WTC11 (cell line): ENCODE results near the gene ISCA2. TPM values are rescaled to one million over a fixed set of nuclear protein-coding genes. Genes with fewer than 3 reads are reported as not detected.

Experiments used
- ATAC-seq: fragments of 200-7000 bp; cut with Tn5 transposase; 2 replicates; pipeline ENCODE4 v1.10.0; 2021; ENCODE audit warnings: mild to moderate bottlenecking, moderate library complexity
- CTCF ChIA-PET: fragments of 300-600 bp; sonication (Branson Sonifier 250); formaldehyde crosslinking; loops from one replicate; lab custom pipeline; 2021; ENCODE audit warnings: antibody characterized with exemption; lab: Charles Lee
- POLR2A ChIA-PET: fragments of 350-600 bp; sonication (Branson Sonifier 250); formaldehyde crosslinking; loops from one replicate; lab custom pipeline; 2021; ENCODE audit warnings: antibody characterized with exemption; lab: Charles Lee
- DNase-seq: peaks from one replicate; pipeline ENCODE4 v3.0.0; 2021; ENCODE audit warnings: low spot score
- H3K27ac Mint-ChIP-seq: 2 replicates; pipeline ENCODE4 v1.8.0; 2021; ENCODE audit warnings: mixed read lengths
- H3K27me3 Mint-ChIP-seq: 2 replicates; pipeline ENCODE4 v1.8.0; 2021; ENCODE audit warnings: low read depth, mild to moderate bottlenecking, moderate library complexity, mixed read lengths
- H3K36me3 Mint-ChIP-seq: 2 replicates; pipeline ENCODE4 v1.8.0; 2021; ENCODE audit warnings: mixed read lengths
- H3K4me1 Mint-ChIP-seq: 2 replicates; pipeline ENCODE4 v1.8.0; 2022; ENCODE audit warnings: mixed read lengths
- H3K4me3 Mint-ChIP-seq: 2 replicates; pipeline ENCODE4 v1.8.0; 2021; ENCODE audit warnings: mild to moderate bottlenecking, moderate library complexity, mixed read lengths
- H3K9me3 Mint-ChIP-seq: 2 replicates; pipeline ENCODE4 v1.8.0; 2021; ENCODE audit warnings: mixed read lengths
- ATF1 ChIP-seq: sonication (generic); formaldehyde crosslinking; IDR thresholded peaks from 2 replicates; pipeline ENCODE4 v1.8.1; 2023; ENCODE audit warnings: mild to moderate bottlenecking, moderate library complexity, missing genetic modification reagents
- CREB1 ChIP-seq: sonication (generic); formaldehyde crosslinking; IDR thresholded peaks from 2 replicates; pipeline ENCODE4 v1.8.0; 2023; ENCODE audit warnings: mild to moderate bottlenecking, missing genetic modification reagents
- GRHL2 ChIP-seq: fragments of 250-450 bp; sonication (Bioruptor Pico); IDR thresholded peaks from 2 replicates; pipeline ENCODE4 v1.8.0; 2022; ENCODE audit warnings: mild to moderate bottlenecking, moderate library complexity; ENCODE audit not compliant: insufficient replicate concordance, severe bottlenecking
- GTF2I ChIP-seq: fragments of 250-450 bp; sonication (Bioruptor Pico); conservative IDR thresholded peaks from 2 replicates; pipeline ENCODE4 v1.4.0; 2021; ENCODE audit warnings: mild to moderate bottlenecking
- KAT7 ChIP-seq: sonication (generic); formaldehyde crosslinking; IDR thresholded peaks from 2 replicates; pipeline ENCODE4 v1.8.1; 2023; ENCODE audit warnings: missing genetic modification reagents, mild to moderate bottlenecking, borderline replicate concordance
- NR3C1 ChIP-seq: sonication (generic); formaldehyde crosslinking; conservative IDR thresholded peaks from 2 replicates; pipeline ENCODE4 v1.8.1; 2023; ENCODE audit warnings: low read depth, mild to moderate bottlenecking, missing genetic modification reagents
- SMAD4 ChIP-seq: sonication (generic); formaldehyde crosslinking; IDR thresholded peaks from 2 replicates; pipeline ENCODE4 v1.8.0; 2022; ENCODE audit warnings: mild to moderate bottlenecking, missing genetic modification reagents
- TP53 ChIP-seq: sonication (generic); formaldehyde crosslinking; IDR thresholded peaks from 2 replicates; pipeline ENCODE4 v1.8.1; 2023; ENCODE audit warnings: mild to moderate bottlenecking, missing genetic modification reagents
- ZNF219 ChIP-seq: sonication (generic); formaldehyde crosslinking; IDR thresholded peaks from 2 replicates; pipeline ENCODE4 v1.8.0; 2023; ENCODE audit warnings: missing genetic modification reagents, mild to moderate bottlenecking, borderline replicate concordance
- ZNF232 ChIP-seq: sonication (generic); formaldehyde crosslinking; IDR thresholded peaks from 2 replicates; pipeline ENCODE4 v1.8.0; 2022; ENCODE audit warnings: mild to moderate bottlenecking, missing genetic modification reagents
- total RNA-seq: library from RNA; stranded (reverse); gene quantifications from 3 replicates; pipeline ENCODE4 v1.2.3, GENCODE V29; 2021
- TF ChIP-seq, protein P1 (sequence below): sonication (generic); formaldehyde crosslinking; IDR thresholded peaks from 2 replicates; pipeline ENCODE4 v1.8.0; 2022; ENCODE audit warnings: mild to moderate bottlenecking, missing genetic modification reagents
- TF ChIP-seq, protein P2 (sequence below): fragments of 250-450 bp; sonication (Bioruptor Pico); IDR thresholded peaks from 2 replicates; pipeline ENCODE4 v1.9.0; 2021; ENCODE audit warnings: mild to moderate bottlenecking
- TF ChIP-seq, protein P3 (sequence below): sonication (generic); formaldehyde crosslinking; conservative IDR thresholded peaks from 2 replicates; pipeline ENCODE4 v1.8.1; 2023; ENCODE audit warnings: mild to moderate bottlenecking, low read depth, missing genetic modification reagents, moderate library complexity
- TF ChIP-seq, protein P4 (sequence below): sonication (generic); formaldehyde crosslinking; IDR thresholded peaks from 2 replicates; pipeline ENCODE4 v1.8.0; 2022; ENCODE audit warnings: missing genetic modification reagents
- TF ChIP-seq, protein P5 (sequence below): sonication (generic); formaldehyde crosslinking; IDR thresholded peaks from 2 replicates; pipeline ENCODE4 v1.8.1; 2022; ENCODE audit warnings: mild to moderate bottlenecking, moderate library complexity, missing genetic modification reagents
- TF ChIP-seq, protein P6 (sequence below): sonication (generic); formaldehyde crosslinking; IDR thresholded peaks from 2 replicates; pipeline ENCODE4 v1.8.1; 2022; ENCODE audit warnings: low read depth, missing genetic modification reagents, borderline replicate concordance
- TF ChIP-seq, protein P7 (sequence below): fragments of 250-450 bp; sonication (Bioruptor Pico); IDR thresholded peaks from 2 replicates; pipeline ENCODE4 v1.9.0; 2021; ENCODE audit warnings: moderate library complexity, mild to moderate bottlenecking, inconsistent platforms, borderline replicate concordance
- TF ChIP-seq, protein P8 (sequence below): sonication (generic); formaldehyde crosslinking; IDR thresholded peaks from 2 replicates; pipeline ENCODE4 v1.8.1; 2023; ENCODE audit warnings: mild to moderate bottlenecking, moderate library complexity, missing genetic modification reagents

The ISCA2 gene
- total RNA-seq, 1 experiment from 2014 or later = 50.1 TPM

DNA sequence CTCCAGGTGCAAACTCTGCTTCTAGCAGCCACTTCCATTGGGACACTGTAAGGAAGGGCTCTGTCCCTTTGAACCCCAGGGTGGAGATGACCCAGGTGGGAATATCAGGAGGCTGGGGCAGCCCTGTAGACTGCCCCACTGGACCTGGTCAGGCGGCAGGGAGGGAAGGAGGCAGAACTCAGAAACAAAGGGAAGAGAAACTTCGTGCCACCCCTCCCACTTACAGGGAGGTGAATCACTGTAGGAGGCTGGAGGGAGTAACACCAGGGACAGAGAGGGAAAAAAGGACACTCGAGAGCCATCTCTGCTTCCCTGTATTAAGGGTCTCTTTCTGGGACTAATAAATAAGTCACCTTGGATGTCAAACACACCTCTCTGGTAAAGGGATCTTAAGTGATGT, 37.4 kb downstream of the ISCA2 start:
- TF ChIP-seq, protein P1, sequence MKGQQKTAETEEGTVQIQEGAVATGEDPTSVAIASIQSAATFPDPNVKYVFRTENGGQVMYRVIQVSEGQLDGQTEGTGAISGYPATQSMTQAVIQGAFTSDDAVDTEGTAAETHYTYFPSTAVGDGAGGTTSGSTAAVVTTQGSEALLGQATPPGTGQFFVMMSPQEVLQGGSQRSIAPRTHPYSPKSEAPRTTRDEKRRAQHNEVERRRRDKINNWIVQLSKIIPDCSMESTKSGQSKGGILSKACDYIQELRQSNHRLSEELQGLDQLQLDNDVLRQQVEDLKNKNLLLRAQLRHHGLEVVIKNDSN (CRISPR knock-in tag) = no peak
- TF ChIP-seq, protein P2, sequence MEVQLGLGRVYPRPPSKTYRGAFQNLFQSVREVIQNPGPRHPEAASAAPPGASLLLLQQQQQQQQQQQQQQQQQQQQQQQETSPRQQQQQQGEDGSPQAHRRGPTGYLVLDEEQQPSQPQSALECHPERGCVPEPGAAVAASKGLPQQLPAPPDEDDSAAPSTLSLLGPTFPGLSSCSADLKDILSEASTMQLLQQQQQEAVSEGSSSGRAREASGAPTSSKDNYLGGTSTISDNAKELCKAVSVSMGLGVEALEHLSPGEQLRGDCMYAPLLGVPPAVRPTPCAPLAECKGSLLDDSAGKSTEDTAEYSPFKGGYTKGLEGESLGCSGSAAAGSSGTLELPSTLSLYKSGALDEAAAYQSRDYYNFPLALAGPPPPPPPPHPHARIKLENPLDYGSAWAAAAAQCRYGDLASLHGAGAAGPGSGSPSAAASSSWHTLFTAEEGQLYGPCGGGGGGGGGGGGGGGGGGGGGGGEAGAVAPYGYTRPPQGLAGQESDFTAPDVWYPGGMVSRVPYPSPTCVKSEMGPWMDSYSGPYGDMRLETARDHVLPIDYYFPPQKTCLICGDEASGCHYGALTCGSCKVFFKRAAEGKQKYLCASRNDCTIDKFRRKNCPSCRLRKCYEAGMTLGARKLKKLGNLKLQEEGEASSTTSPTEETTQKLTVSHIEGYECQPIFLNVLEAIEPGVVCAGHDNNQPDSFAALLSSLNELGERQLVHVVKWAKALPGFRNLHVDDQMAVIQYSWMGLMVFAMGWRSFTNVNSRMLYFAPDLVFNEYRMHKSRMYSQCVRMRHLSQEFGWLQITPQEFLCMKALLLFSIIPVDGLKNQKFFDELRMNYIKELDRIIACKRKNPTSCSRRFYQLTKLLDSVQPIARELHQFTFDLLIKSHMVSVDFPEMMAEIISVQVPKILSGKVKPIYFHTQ = no peak
- TF ChIP-seq, protein P3, sequence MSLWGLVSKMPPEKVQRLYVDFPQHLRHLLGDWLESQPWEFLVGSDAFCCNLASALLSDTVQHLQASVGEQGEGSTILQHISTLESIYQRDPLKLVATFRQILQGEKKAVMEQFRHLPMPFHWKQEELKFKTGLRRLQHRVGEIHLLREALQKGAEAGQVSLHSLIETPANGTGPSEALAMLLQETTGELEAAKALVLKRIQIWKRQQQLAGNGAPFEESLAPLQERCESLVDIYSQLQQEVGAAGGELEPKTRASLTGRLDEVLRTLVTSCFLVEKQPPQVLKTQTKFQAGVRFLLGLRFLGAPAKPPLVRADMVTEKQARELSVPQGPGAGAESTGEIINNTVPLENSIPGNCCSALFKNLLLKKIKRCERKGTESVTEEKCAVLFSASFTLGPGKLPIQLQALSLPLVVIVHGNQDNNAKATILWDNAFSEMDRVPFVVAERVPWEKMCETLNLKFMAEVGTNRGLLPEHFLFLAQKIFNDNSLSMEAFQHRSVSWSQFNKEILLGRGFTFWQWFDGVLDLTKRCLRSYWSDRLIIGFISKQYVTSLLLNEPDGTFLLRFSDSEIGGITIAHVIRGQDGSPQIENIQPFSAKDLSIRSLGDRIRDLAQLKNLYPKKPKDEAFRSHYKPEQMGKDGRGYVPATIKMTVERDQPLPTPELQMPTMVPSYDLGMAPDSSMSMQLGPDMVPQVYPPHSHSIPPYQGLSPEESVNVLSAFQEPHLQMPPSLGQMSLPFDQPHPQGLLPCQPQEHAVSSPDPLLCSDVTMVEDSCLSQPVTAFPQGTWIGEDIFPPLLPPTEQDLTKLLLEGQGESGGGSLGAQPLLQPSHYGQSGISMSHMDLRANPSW (CRISPR knock-in tag) = no peak
- TF ChIP-seq KAT7 (CRISPR knock-in tag) (no peak), ZNF232 (no peak), TP53 (CRISPR knock-in tag) (no peak), NR3C1 (CRISPR knock-in tag) (no peak), ZNF219 (no peak), ATF1 (no peak), GTF2I (CRISPR knock-in tag) (no peak), CREB1 (CRISPR knock-in tag) (no peak), SMAD4 (CRISPR knock-in tag) (no peak), GRHL2 (CRISPR knock-in tag) (no peak)
- TF ChIP-seq, protein P4, sequence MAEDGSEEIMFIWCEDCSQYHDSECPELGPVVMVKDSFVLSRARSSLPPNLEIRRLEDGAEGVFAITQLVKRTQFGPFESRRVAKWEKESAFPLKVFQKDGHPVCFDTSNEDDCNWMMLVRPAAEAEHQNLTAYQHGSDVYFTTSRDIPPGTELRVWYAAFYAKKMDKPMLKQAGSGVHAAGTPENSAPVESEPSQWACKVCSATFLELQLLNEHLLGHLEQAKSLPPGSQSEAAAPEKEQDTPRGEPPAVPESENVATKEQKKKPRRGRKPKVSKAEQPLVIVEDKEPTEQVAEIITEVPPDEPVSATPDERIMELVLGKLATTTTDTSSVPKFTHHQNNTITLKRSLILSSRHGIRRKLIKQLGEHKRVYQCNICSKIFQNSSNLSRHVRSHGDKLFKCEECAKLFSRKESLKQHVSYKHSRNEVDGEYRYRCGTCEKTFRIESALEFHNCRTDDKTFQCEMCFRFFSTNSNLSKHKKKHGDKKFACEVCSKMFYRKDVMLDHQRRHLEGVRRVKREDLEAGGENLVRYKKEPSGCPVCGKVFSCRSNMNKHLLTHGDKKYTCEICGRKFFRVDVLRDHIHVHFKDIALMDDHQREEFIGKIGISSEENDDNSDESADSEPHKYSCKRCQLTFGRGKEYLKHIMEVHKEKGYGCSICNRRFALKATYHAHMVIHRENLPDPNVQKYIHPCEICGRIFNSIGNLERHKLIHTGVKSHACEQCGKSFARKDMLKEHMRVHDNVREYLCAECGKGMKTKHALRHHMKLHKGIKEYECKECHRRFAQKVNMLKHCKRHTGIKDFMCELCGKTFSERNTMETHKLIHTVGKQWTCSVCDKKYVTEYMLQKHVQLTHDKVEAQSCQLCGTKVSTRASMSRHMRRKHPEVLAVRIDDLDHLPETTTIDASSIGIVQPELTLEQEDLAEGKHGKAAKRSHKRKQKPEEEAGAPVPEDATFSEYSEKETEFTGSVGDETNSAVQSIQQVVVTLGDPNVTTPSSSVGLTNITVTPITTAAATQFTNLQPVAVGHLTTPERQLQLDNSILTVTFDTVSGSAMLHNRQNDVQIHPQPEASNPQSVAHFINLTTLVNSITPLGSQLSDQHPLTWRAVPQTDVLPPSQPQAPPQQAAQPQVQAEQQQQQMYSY (CRISPR knock-in tag) = no peak
- TF ChIP-seq, protein P5, sequence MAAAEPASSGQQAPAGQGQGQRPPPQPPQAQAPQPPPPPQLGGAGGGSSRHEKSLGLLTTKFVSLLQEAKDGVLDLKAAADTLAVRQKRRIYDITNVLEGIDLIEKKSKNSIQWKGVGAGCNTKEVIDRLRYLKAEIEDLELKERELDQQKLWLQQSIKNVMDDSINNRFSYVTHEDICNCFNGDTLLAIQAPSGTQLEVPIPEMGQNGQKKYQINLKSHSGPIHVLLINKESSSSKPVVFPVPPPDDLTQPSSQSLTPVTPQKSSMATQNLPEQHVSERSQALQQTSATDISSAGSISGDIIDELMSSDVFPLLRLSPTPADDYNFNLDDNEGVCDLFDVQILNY (CRISPR knock-in tag) = no peak
- TF ChIP-seq, protein P6, sequence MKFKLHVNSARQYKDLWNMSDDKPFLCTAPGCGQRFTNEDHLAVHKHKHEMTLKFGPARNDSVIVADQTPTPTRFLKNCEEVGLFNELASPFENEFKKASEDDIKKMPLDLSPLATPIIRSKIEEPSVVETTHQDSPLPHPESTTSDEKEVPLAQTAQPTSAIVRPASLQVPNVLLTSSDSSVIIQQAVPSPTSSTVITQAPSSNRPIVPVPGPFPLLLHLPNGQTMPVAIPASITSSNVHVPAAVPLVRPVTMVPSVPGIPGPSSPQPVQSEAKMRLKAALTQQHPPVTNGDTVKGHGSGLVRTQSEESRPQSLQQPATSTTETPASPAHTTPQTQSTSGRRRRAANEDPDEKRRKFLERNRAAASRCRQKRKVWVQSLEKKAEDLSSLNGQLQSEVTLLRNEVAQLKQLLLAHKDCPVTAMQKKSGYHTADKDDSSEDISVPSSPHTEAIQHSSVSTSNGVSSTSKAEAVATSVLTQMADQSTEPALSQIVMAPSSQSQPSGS (CRISPR knock-in tag) = no peak
- TF ChIP-seq, protein P7, sequence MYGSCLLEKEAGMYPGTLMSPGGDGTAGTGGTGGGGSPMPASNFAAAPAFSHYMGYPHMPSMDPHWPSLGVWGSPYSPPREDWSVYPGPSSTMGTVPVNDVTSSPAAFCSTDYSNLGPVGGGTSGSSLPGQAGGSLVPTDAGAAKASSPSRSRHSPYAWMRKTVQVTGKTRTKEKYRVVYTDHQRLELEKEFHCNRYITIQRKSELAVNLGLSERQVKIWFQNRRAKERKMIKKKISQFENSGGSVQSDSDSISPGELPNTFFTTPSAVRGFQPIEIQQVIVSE (CRISPR knock-in tag) = no peak
- TF ChIP-seq, protein P8, sequence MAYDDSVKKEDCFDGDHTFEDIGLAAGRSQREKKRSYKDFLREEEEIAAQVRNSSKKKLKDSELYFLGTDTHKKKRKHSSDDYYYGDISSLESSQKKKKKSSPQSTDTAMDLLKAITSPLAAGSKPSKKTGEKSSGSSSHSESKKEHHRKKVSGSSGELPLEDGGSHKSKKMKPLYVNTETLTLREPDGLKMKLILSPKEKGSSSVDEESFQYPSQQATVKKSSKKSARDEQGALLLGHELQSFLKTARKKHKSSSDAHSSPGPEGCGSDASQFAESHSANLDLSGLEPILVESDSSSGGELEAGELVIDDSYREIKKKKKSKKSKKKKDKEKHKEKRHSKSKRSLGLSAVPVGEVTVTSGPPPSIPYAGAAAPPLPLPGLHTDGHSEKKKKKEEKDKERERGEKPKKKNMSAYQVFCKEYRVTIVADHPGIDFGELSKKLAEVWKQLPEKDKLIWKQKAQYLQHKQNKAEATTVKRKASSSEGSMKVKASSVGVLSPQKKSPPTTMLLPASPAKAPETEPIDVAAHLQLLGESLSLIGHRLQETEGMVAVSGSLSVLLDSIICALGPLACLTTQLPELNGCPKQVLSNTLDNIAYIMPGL = no peak
- TF ChIP-seq, all 79 proteins: peak for 0
- H3K27ac Mint-ChIP-seq = 0 out of 2 replicates have a peak overlapping the region, but pooled peaks have one; percentile 61
- DNase-seq = no peak
- H3K4me3 Mint-ChIP-seq = no peak overlapping the region
- no peaks in the 10 kb centered on the region for H3K27me3 Mint-ChIP-seq
- no peaks in the 10 kb centered on the region for H3K9me3 Mint-ChIP-seq
- ChIA-PET POLR2A (interaction anchor here (1.1 kb wide), 1 partner anchor 81 kb away, joined by 3 read pairs; the partner anchor contains the start of gene LTBP2), CTCF (interaction anchor here (0.6 to 2.6 kb wide), 26 partner anchors 10 to 1080 kb away, joined by 3 to 42 read pairs (median 4); partner anchors contain the start of genes LTBP2, NPC2 and YLPM1)
- H3K36me3 Mint-ChIP-seq = no peaks in the 10 kb centered on the region
- ATAC-seq = no peak
- H3K4me1 Mint-ChIP-seq = peaks cover 7% of the 10 kb centered on the region
